ENCODE results near the gene CA5A. TPM values are rescaled to one million over a fixed set of nuclear protein-coding genes. Genes with fewer than 3 reads are reported as not detected.
"Not testable (repeated sequence)": the region's sequence is repeated elsewhere in the genome, so short reads cannot be mapped to it uniquely, and the experiment has no call there.

Gene CA5A
- total and polyA plus RNA-seq, 2 of the 13 experiments (the other 11 are each of a cell fraction or from before 2014, with no cell fraction given), result 66.8 to 106 TPM

DNA sequence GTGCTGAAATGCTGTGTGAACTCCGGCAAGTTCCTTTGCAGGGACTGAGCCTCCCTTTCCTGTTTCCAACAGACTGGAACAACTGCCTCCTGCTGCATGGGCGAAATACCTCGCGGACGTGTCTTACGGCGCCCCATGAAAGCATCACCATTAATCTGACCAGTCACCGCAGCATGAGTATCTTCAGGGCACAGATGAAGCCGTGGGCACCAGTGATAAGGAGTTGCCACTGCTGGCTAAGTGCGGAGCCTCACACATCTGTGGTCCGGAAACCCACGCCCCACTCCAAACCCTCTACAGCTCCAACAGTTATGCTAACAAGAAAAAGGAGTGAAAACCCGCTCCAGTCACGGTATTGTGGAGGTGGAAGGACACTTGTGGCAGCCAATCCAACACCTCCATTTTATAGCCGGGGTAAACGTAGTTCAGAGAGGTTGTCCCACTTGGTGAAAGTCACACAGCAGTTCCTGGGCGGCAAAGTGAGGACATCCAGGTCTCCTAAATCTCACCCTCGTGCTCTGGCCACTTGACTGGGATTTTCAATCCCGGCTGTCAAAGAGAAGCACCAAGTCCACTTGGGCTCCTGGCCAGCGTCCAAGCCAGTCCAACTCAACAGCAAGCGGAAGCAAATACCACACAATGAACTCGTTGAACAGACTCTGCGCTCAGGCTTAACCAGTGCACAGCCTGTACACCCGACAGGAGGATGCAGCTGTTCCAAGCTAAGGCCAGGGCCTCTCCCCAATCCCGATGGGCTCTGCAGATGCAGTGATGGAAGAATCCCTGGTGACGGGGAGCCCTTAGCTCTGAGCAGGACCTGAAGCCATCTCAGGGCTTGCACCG, 78.0 kb downstream of the CA5A start (continued):
- 0 out of 2 replicates have a peak, but pooled peaks have one; percentile 36 for TF ChIP-seq ZMAT3 (CRISPR knock-in tag; conservative IDR thresholded peaks at IDR 0.05)
- TF ChIP-seq POGZ (CRISPR knock-in tag; IDR thresholded peaks at IDR 0.05), result peak; percentile 29; the same call in 1 of the 2 replicates
- TF ChIP-seq, protein P1, sequence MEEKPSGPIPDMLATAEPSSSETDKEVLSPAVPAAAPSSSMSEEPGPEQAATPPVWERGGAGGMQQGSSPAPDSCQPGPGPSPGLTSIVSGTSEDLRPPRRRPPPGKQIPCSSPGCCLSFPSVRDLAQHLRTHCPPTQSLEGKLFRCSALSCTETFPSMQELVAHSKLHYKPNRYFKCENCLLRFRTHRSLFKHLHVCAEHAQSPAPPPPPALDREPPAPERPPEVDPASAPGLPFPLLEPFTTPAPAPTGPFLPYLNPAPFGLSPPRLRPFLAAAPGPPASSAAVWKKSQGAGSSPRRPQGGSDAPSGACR (CRISPR knock-in tag; IDR thresholded peaks at IDR 0.05), result 0 out of 2 replicates have a peak, but pooled peaks have one; percentile 64
- TF ChIP-seq ZNF564 (CRISPR knock-in tag; IDR thresholded peaks at IDR 0.05), result peak; percentile 60; the same call in 1 of the 2 replicates
- TF ChIP-seq ZNF232 (CRISPR knock-in tag; IDR thresholded peaks at IDR 0.05; ENCODE audit: borderline replicate concordance), result peak; percentile 79; the same call in 1 of the 2 replicates
- peak; percentile 52 for TF ChIP-seq CEBPG (CRISPR knock-in tag; IDR thresholded peaks at IDR 0.05)
- peak; percentile 18; the same call in 1 of the 2 replicates for TF ChIP-seq NR2F6 (IDR thresholded peaks at IDR 0.05)
- peak; percentile 85 for TF ChIP-seq NR2F6 (CRISPR knock-in tag; IDR thresholded peaks at IDR 0.05)
- TF ChIP-seq HDAC2 (CRISPR knock-in tag; IDR thresholded peaks at IDR 0.05), result peak; percentile 45
- TF ChIP-seq, protein P2, sequence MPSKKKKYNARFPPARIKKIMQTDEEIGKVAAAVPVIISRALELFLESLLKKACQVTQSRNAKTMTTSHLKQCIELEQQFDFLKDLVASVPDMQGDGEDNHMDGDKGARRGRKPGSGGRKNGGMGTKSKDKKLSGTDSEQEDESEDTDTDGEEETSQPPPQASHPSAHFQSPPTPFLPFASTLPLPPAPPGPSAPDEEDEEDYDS (CRISPR knock-in tag; IDR thresholded peaks at IDR 0.05), result peak; percentile 49; the same call in 1 of the 2 replicates
- TF ChIP-seq EP300 (IDR thresholded peaks at IDR 0.05; ENCODE audit: low read depth in 2 of 2, low read length in 2 of 2), result peak in 1 of 2 experiments; percentile 55; a peak in 1 of 4 replicates
- TF ChIP-seq EP300 (CRISPR knock-in tag; IDR thresholded peaks at IDR 0.05; ENCODE audit: borderline replicate concordance); FOXP1 (IDR thresholded peaks at IDR 0.05): not testable (repeated sequence)
- peak; percentile 66 for TF ChIP-seq RARA (CRISPR knock-in tag; IDR thresholded peaks at IDR 0.05)
- peak; percentile 88 for TF ChIP-seq HDAC1 (CRISPR knock-in tag; IDR thresholded peaks at IDR 0.05)
- 0 out of 2 replicates have a peak, but pooled peaks have one; percentile 32 for TF ChIP-seq FOXP1 (CRISPR knock-in tag; IDR thresholded peaks at IDR 0.05)
- TF ChIP-seq GABPB1 (CRISPR knock-in tag; IDR thresholded peaks at IDR 0.05), result peak; percentile 40
- peak; percentile 50 for TF ChIP-seq RXRA (CRISPR knock-in tag; IDR thresholded peaks at IDR 0.05)
- TF ChIP-seq SOX5 (CRISPR knock-in tag; IDR thresholded peaks at IDR 0.05; ENCODE audit: borderline replicate concordance), result peak; percentile 78; the same call in 1 of the 2 replicates
- peak; percentile 22; the same call in 1 of the 2 replicates for TF ChIP-seq ZNF160 (CRISPR knock-in tag; IDR thresholded peaks at IDR 0.05)
- TF ChIP-seq, protein P3, sequence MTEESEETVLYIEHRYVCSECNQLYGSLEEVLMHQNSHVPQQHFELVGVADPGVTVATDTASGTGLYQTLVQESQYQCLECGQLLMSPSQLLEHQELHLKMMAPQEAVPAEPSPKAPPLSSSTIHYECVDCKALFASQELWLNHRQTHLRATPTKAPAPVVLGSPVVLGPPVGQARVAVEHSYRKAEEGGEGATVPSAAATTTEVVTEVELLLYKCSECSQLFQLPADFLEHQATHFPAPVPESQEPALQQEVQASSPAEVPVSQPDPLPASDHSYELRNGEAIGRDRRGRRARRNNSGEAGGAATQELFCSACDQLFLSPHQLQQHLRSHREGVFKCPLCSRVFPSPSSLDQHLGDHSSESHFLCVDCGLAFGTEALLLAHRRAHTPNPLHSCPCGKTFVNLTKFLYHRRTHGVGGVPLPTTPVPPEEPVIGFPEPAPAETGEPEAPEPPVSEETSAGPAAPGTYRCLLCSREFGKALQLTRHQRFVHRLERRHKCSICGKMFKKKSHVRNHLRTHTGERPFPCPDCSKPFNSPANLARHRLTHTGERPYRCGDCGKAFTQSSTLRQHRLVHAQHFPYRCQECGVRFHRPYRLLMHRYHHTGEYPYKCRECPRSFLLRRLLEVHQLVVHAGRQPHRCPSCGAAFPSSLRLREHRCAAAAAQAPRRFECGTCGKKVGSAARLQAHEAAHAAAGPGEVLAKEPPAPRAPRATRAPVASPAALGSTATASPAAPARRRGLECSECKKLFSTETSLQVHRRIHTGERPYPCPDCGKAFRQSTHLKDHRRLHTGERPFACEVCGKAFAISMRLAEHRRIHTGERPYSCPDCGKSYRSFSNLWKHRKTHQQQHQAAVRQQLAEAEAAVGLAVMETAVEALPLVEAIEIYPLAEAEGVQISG (CRISPR knock-in tag; IDR thresholded peaks at IDR 0.05), result peak; percentile 45
- peak; percentile 66 for TF ChIP-seq FOXO1 (CRISPR knock-in tag; IDR thresholded peaks at IDR 0.05)
- peak; percentile 42; the same call in 1 of the 2 replicates for TF ChIP-seq SP5 (CRISPR knock-in tag; IDR thresholded peaks at IDR 0.05; ENCODE audit: borderline replicate concordance, low read depth)
- TF ChIP-seq, protein P4, sequence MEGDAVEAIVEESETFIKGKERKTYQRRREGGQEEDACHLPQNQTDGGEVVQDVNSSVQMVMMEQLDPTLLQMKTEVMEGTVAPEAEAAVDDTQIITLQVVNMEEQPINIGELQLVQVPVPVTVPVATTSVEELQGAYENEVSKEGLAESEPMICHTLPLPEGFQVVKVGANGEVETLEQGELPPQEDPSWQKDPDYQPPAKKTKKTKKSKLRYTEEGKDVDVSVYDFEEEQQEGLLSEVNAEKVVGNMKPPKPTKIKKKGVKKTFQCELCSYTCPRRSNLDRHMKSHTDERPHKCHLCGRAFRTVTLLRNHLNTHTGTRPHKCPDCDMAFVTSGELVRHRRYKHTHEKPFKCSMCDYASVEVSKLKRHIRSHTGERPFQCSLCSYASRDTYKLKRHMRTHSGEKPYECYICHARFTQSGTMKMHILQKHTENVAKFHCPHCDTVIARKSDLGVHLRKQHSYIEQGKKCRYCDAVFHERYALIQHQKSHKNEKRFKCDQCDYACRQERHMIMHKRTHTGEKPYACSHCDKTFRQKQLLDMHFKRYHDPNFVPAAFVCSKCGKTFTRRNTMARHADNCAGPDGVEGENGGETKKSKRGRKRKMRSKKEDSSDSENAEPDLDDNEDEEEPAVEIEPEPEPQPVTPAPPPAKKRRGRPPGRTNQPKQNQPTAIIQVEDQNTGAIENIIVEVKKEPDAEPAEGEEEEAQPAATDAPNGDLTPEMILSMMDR (CRISPR knock-in tag; IDR thresholded peaks at IDR 0.05), result peak; percentile 15
- 0 out of 2 replicates have a peak, but pooled peaks have one; percentile 43 for TF ChIP-seq MXD4 (CRISPR knock-in tag; IDR thresholded peaks at IDR 0.05)
- TF ChIP-seq MEIS2 (CRISPR knock-in tag; IDR thresholded peaks at IDR 0.05), result peak; percentile 67; the same call in 1 of the 2 replicates
- TF ChIP-seq ZNF629 (CRISPR knock-in tag; conservative IDR thresholded peaks at IDR 0.05), result peak; percentile 62; the same call in 1 of the 2 replicates
